HL-60 (cell line): ENCODE measurements around the gene SPEN.

Source experiments
- CTCF ChIP-seq: IDR thresholded peaks from one replicate; pipeline ENCODE4 v1.5.1; 2011; ENCODE audit warnings: low read length, control low read depth, inconsistent platforms; ENCODE audit not compliant: insufficient read depth
- GABPA ChIP-seq: IDR thresholded peaks from 2 replicates; pipeline ENCODE4 v1.6.1; 2012; ENCODE audit warnings: low read depth
- POLR2AphosphoS5 ChIP-seq: IDR thresholded peaks from 2 replicates; pipeline ENCODE4 v1.6.1; 2012; ENCODE audit warnings: low read depth
- REST ChIP-seq: IDR thresholded peaks from 2 replicates; pipeline ENCODE4 v1.6.1; 2012; ENCODE audit warnings: low read depth; ENCODE audit not compliant: insufficient replicate concordance

DNA sequence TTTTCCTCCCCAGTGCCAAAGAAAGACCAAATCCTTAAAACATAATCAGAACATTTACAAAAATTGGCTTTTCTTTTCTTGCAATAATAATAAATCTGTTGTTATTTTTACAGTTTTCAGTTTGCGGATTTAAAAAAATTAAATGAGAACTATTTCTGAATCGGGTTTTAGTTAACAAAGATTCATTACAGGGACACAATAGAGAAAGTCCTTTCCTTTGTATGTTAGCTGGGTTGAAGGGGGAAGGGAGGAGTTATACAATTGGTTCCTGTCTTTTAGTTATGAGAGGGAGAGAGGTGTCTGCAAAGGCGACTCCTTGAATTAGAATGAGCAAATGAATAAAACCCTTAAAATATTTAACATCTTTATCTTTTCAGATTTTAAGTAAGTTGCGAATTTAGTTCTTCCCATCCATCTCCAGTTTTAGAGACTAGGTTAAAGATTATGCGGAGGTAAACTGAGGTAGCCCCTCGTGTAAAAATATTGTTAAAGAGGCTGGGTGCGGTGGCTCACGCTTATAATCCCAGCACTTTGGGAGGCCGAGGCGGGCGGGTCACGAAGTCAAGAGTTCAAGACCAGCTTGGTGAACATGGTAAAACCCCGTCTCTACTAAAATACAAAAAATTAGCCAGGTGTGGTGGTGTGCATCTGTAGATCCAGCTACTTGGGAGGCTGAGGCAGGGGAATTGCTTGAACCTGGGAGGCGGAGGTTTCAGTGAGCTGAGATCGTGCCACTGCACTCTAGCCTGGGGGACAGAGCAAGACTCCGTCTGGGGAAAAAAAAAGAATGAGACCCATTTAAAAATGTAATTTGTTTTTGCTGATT, 3.9 kb downstream of the SPEN start:
- TF ChIP-seq CTCF (no peak), GABPA (no peak), POLR2AphosphoS5 (no peak), REST (no peak)
